GM12864 (cell line): ENCODE results near the gene DCAF7.
A peak's percentile ranks its signal among the peaks of the same experiment; 100 is the strongest.

ENCODE experiments used
- DNase-seq: peaks from one replicate; pipeline ENCODE4 v3.0.0-alpha.2; 2011; ENCODE audit warnings: low read depth
- H3K4me3 ChIP-seq: 2 replicates; pipeline ENCODE4 v1.5.1; 2011; ENCODE audit warnings: mild to moderate bottlenecking, low read depth, low read length, control low read depth
- TF ChIP-seq, protein P1 (sequence below): IDR thresholded peaks from 2 replicates; pipeline ENCODE4 v1.5.1; 2011; ENCODE audit warnings: low read depth, mild to moderate bottlenecking, moderate library complexity, low read length, control low read depth, inconsistent platforms; ENCODE audit errors: missing control alignments

DCAF7 gene

DNA sequence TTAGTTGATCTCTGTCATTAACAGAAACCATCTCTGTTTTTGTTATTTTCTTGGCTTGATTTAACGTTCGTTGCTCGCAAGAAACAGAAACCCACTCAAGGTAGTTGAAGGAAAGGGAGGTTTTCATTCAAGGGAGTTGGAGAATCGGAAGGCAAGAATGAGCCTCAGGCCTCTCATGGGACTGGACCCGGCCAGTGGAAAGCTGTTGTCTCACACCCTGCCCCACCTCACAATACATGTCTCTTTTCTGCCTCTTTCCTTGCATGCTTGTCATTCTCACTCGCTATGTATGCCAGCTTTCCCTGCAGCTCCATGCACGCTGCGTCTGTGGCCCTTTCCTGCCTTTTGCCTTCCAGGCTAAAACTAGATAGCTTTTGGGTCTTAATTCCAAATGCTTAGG, 18.3 kb downstream of the DCAF7 start:
- no peak overlapping the region for H3K4me3 ChIP-seq
- TF ChIP-seq, protein P1, sequence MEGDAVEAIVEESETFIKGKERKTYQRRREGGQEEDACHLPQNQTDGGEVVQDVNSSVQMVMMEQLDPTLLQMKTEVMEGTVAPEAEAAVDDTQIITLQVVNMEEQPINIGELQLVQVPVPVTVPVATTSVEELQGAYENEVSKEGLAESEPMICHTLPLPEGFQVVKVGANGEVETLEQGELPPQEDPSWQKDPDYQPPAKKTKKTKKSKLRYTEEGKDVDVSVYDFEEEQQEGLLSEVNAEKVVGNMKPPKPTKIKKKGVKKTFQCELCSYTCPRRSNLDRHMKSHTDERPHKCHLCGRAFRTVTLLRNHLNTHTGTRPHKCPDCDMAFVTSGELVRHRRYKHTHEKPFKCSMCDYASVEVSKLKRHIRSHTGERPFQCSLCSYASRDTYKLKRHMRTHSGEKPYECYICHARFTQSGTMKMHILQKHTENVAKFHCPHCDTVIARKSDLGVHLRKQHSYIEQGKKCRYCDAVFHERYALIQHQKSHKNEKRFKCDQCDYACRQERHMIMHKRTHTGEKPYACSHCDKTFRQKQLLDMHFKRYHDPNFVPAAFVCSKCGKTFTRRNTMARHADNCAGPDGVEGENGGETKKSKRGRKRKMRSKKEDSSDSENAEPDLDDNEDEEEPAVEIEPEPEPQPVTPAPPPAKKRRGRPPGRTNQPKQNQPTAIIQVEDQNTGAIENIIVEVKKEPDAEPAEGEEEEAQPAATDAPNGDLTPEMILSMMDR = no peak
- no peak for DNase-seq

GRCh38 chr17:63571632-63572310, 21.5 kb downstream of the DCAF7 start:
- no peak for DNase-seq
- no peak overlapping the region for H3K4me3 ChIP-seq
- TF ChIP-seq, protein P1 = no peak

DNA sequence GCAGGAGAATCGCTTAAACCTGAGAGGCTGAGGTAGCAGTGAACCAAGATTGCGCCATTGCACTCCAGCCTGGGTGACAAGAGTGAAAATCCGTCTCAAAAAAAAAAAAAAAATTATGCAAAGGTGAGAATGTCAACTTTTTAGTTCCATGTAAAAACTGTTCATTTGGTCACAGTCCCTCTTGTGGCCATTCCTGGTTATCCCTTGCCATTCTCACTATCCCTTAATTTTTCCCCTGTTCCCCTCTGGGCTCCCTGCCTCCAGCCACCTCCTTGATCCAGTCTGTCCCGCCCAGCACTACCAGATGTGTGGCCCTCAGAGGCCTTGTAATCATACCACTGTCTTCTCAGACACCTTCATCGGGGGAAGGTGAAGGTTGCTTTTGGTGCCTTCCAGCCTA, 23.4 kb downstream of the DCAF7 start:
- no peak overlapping the region for H3K4me3 ChIP-seq
- DNase-seq = no peak
- TF ChIP-seq, protein P1 = peak; percentile 19

DNA sequence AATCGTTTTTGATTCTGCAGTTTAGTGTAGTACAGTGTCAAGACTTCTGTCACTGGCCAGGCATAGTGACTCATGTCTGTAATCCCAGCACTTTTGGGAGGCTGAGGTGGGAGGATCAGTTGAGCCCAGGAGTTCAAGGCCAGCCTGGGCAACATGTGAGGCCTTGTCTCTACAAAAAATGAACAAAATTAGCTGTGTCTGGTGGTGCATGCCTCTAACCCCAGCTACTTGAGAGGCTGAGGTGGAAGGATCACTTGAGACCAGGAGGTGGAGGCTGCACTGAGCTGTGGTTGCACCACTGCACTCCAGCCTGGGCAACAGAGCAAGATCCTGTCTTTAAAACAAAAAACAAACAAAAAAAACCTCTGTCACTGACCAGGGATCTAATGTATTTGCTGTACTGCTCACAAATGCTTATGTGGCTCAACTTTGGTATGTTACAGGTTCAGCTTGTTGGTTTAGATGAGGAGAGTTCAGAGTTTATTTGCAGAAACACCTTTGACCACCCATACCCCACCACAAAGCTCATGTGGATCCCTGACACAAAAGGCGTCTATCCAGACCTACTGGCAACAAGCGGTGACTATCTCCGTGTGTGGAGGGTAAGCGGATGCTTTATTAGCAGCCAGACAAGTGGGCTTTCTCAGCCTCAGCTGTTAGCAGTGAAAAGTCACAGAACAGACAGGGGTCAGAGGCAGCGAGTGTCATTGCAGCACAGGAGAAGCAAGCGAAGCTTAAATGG, 27.9 kb downstream of the DCAF7 start:
- TF ChIP-seq, protein P1 = no peak
- no peak overlapping the region for H3K4me3 ChIP-seq
- no peak for DNase-seq

DNA sequence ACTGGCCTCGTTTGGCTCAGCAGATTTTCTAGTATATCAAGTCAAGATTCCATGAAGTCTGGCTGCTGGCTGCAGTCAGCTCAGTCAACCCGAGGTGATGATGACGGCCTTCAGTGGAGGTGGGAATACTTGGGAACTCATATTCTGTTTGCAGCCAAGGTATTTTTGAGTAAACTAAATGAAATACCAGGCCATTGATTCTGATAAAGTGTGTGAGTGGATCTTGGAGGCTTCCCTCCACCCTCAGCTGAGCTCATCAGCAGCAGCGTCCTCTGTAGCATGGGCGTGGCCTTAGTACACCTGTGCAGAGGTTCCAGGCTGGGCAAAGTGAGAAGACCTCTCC, 28.5 kb downstream of the DCAF7 start:
- no peak overlapping the region for H3K4me3 ChIP-seq
- no peak for DNase-seq
- TF ChIP-seq, protein P1 = no peak

- H3K4me3 ChIP-seq = no peak overlapping the region
- TF ChIP-seq, protein P1 = no peak
- DNase-seq = no peak
Measured at GRCh38 chr17:63579633-63580032, 29.4 kb downstream of the DCAF7 start.

DNA sequence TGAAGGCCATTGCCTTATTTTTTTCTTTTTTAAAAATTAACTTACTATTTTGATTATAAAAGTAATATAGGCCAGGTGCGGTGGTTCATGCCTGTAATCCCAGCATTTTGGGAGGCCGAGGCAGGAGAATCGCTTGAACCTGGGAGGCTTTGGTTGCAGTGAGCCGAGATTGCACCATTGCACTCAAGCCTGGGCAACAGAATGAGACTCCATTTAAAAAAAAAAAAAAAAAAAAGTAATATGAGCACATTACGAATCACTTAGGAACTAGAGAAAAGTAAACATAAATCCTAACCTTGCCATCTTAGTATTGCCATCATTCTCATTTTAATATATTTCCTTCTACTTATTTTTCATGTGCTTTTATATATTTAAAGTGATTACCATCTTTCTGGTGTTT, 37.5 kb downstream of the DCAF7 start:
- no peak for DNase-seq
- no peak overlapping the region for H3K4me3 ChIP-seq
- TF ChIP-seq, protein P1 = no peak
